Colonic mucosa (tissue), 4 donors: ENCODE results near the gene OTUD5. TPM values are rescaled to one million over a fixed set of nuclear protein-coding genes. Genes with fewer than 3 reads are reported as not detected.

Experiments
- DNase-seq: peaks from one replicate; pipeline ENCODE4 v3.0.0-alpha.2; 2020
- H3K27ac ChIP-seq: fragments of 200-600 bp; one replicate; pipeline ENCODE4 v1.8.0; 2021
- H3K27me3 ChIP-seq: fragments of 200-600 bp; one replicate; pipeline ENCODE4 v1.8.0; 2021
- H3K36me3 ChIP-seq: fragments of 200-600 bp; one replicate; pipeline ENCODE4 v1.8.0; 2021
- H3K4me1 ChIP-seq: fragments of 200-600 bp; one replicate; pipeline ENCODE4 v1.8.0; 2021; ENCODE audit warnings: mild to moderate bottlenecking
- H3K4me3 ChIP-seq: fragments of 200-600 bp; one replicate; pipeline ENCODE4 v1.8.0; 2021
- H3K9ac ChIP-seq, 2 donors: one replicate each; pipeline ENCODE4 v1.7.0; 2013; ENCODE audit warnings: control low read depth in 2 of 2, low read depth in 2 of 2, low read length in 2 of 2
- H3K9me3 ChIP-seq: fragments of 200-600 bp; one replicate; pipeline ENCODE4 v1.8.0; 2021
- intact Hi-C: fragments of 100-400 bp; cut with DNase I; formaldehyde crosslinking; loops from one replicate; pipeline ENCODE4 v1.14.1; 2022
- total RNA-seq, 2 donors: library from RNA; stranded (reverse); fragmentation: NEBNext Ultra II Directional in 1 of 2; extraction: Animal tissue kit (Norgen Biotek cat#: 25700) in 1 of 2; gene quantifications; one replicate each; pipeline ENCODE4 v1.2.1, GENCODE V29; 2021
- TF ChIP-seq, protein P1 (sequence below): fragments of 200-600 bp; IDR thresholded peaks from one replicate; pipeline ENCODE4 v1.8.0; 2022; ENCODE audit warnings: antibody characterized with exemption, mild to moderate bottlenecking
- donor health status: healthy.
- donor health status: DM: no; HTN: no; CAD: no.
- donor health status: DM: no; HTN: no; CAD: no.

Gene OTUD5
- total RNA-seq, 2 donors from 2014 or later: 40.2 to 40.9 TPM

DNA sequence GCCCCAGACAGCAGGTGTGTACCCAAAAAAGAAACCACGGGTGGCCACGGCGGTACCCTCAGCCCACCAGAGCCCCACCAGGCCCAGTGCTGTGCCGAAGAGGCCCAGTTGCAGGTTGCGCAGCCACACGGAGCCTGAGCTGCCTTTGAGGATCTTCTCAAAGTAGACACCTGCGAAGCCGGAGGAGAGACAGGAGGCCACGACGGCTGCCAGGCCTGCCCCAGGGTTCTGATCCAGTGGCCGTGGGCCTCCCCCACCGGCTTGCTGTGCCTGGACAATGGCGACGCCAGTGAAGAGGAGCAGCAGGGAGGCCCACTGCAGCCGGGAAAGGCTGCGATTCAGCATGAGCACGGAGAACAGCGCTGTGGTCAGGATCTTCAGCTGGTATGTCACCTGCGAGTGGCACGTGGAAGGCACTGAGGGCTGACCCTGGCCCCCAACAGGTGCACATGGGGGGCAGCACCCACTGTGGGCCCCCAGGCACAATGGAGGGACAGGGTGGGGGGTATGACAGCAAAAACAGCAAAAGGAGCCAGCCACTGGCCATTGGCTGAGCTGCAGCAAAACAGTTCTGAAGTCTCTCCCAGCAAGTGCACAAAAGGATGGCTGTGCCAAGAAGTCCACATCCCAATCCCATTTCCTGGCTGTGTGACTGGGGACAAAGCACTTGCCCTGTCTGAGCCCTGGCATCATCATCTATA lies 52.2 kb downstream of the OTUD5 start:
- no peaks in the 10 kb centered on the region for H3K36me3 ChIP-seq
- TF ChIP-seq, protein P1, sequence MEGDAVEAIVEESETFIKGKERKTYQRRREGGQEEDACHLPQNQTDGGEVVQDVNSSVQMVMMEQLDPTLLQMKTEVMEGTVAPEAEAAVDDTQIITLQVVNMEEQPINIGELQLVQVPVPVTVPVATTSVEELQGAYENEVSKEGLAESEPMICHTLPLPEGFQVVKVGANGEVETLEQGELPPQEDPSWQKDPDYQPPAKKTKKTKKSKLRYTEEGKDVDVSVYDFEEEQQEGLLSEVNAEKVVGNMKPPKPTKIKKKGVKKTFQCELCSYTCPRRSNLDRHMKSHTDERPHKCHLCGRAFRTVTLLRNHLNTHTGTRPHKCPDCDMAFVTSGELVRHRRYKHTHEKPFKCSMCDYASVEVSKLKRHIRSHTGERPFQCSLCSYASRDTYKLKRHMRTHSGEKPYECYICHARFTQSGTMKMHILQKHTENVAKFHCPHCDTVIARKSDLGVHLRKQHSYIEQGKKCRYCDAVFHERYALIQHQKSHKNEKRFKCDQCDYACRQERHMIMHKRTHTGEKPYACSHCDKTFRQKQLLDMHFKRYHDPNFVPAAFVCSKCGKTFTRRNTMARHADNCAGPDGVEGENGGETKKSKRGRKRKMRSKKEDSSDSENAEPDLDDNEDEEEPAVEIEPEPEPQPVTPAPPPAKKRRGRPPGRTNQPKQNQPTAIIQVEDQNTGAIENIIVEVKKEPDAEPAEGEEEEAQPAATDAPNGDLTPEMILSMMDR: no peak
- no peaks in the 10 kb centered on the region for H3K4me1 ChIP-seq
- intact Hi-C loops: no loop called here
- no peaks in the 10 kb centered on the region for H3K27me3 ChIP-seq
- H3K9me3 ChIP-seq: no peaks in the 10 kb centered on the region
- H3K9ac ChIP-seq: no peak overlapping the region
- H3K27ac ChIP-seq: no peak overlapping the region
- DNase-seq: no peak
- no peak overlapping the region for H3K4me3 ChIP-seq

DNA sequence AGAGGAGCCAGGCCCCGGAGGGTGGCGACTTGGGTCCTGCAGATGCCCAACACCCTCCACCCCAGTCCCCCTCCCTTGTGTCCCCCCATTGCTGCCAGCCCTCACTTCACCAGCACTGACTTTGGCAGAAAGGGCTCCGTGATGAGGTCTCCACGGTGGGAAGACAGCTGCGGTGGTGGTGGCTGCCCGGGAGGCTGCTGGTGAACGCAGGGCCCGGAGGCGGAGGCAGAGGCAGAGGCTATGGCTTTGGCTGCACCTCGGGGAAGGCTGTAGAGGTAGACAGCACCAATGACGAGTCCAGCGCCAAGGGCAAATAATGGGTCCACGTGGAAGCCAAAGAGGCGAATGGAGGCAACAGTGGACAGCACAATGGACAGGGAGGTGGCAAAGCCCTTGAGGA lies 52.8 kb downstream of the OTUD5 start:
- Histone ChIP-seq H3K4me1 (no peaks in the 10 kb centered on the region), H3K27me3 (no peaks in the 10 kb centered on the region), H3K9me3 (no peaks in the 10 kb centered on the region), H3K36me3 (no peaks in the 10 kb centered on the region), H3K9ac (no peak overlapping the region), H3K27ac (no peak overlapping the region), H3K4me3 (no peak overlapping the region)
- TF ChIP-seq, protein P1: no peak
- no peak for DNase-seq
- intact Hi-C loops: no loop called here

DNA sequence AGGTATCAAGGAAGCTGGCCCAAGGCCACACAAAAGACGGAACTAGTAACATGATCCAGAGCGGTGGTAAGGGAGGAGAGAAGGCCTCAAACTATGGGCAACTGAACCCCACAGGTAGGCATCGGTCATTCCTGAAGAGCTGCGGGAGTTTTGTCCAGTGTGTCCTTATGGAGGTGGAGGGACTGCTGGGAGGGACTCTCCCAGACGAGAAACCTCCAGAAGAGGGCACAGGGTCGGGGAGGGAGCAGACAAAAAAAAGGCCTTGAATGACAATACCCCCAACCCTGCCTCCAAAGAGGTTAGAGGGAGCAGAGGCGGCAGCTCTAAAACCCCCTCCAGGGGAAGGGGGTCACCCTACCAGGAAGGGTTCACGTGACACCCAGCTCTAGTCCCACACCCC lies 53.2 kb downstream of the OTUD5 start:
- TF ChIP-seq, protein P1: no peak
- DNase-seq: no peak
- Histone ChIP-seq H3K4me1 (no peaks in the 10 kb centered on the region), H3K36me3 (no peaks in the 10 kb centered on the region), H3K27me3 (no peaks in the 10 kb centered on the region), H3K4me3 (no peak overlapping the region), H3K9me3 (no peaks in the 10 kb centered on the region), H3K9ac (no peak overlapping the region), H3K27ac (no peak overlapping the region)
- intact Hi-C loops: no loop called here

DNA sequence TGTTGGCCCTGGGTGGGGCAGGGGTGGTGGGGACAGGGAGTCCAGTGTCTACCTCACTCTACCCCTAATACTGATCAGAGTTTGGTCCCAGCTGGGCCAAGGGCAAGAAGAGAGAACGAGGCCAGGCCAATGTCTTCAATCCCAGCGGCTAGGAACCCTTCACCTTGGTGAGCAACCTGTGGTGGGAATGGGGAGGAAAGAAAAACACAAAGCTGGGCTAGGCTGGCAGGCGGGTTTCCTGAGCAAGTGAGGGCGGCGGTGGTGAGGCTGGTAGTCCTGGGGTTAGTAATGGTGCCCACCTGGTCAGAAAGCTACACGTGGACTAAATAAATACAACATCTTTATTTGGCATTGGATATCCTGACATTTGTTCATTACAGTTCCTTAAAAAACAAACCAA lies 54.1 kb downstream of the OTUD5 start:
- intact Hi-C loops: no loop called here
- Histone ChIP-seq H3K4me3 (no peak overlapping the region), H3K9ac (no peak overlapping the region), H3K36me3 (no peaks in the 10 kb centered on the region), H3K4me1 (no peaks in the 10 kb centered on the region), H3K27ac (no peak overlapping the region), H3K9me3 (no peaks in the 10 kb centered on the region), H3K27me3 (no peaks in the 10 kb centered on the region)
- no peak for DNase-seq
- TF ChIP-seq, protein P1: no peak

DNA sequence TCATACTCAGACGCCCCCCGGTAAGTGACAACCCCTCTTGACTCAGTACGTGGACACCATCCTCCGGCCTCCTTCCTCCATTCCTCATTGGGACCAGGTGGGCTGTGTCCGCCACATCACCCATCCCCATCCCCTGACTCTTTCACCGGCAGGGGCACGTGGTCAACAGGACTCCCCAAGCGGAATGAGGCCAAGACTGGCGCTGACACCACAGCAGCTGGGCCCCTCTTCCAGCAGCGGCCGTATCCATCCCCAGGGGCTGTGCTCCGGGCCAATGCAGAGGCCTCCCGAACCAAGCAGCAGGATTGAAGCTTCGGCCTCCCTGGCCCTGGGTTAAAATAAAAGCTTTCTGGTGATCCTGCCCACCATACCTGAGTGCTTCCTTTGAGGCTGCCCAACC lies 54.6 kb downstream of the OTUD5 start:
- TF ChIP-seq, protein P1: no peak
- H3K9ac ChIP-seq: no peak overlapping the region
- DNase-seq: no peak
- no peaks in the 10 kb centered on the region for H3K36me3 ChIP-seq
- intact Hi-C loops: no loop called here
- no peaks in the 10 kb centered on the region for H3K9me3 ChIP-seq
- no peak overlapping the region for H3K4me3 ChIP-seq
- no peak overlapping the region for H3K27ac ChIP-seq
- no peaks in the 10 kb centered on the region for H3K4me1 ChIP-seq
- no peaks in the 10 kb centered on the region for H3K27me3 ChIP-seq
